GM18867 (cell line): Measurements from ENCODE around the gene CEP72.
"Not testable (repeated sequence)": the region's sequence is repeated elsewhere in the genome, so short reads cannot be mapped to it uniquely, and the experiment has no call there.

Experiments used
- ATAC-seq: cut with Tn5 transposase; IDR thresholded peaks from one replicate; pipeline ENCODE4 v1.9.1; 2021; ENCODE audit warnings: mild to moderate bottlenecking, moderate library complexity; ENCODE audit not compliant: unreplicated experiment

The CEP72 gene

DNA sequence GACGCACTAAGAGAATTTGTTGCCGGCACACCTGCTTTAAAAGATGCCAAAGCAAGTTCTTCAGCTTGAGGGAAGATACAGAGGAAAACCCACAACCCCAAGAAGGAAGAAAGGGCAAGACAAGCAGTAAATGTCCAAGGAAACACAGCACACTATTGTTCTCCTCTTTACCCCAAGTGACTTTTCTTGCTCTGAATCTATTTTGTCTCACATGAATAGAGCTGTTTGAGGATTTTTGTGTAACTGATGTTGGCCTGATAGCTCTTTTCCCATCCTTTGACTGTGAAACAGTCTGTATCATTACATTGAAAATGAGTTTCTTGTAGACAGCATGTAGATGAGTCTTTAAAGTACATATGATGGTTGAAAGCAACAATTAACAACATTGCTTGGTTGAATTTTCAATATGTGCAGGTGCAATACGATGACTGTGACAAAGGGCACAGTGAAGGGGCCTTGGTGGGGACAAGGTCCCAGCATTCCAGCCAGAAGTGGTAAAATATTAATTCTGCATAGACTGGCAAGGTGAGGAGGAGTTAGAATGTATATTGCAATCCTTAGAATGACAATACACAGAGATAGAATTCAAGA, 16.8 kb upstream of the CEP72 start:
- ATAC-seq = no peak

GRCh38 chr5:597871-598563, 14.1 kb upstream of the CEP72 start:
- no peak for ATAC-seq

DNA sequence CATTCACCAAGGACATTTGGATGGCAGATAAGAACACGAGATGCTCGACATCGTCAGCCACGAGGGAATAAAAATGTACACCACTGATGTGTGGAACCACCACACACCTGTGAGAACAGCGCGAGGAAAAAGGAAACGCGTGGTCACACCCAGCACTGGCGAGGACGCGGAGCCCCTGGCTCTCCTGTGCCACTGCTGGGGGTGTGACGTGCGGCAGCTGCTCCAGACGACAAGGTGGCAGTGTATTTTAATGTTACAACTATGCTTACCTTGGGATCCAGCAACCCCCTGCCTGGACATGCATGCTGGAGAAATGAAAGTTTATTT, 13.6 kb upstream of the CEP72 start:
- ATAC-seq = no peak

GRCh38 chr5:600886-601541, 11.1 kb upstream of the CEP72 start:
- no peak for ATAC-seq

GRCh38 chr5:601771-602465, 10.2 kb upstream of the CEP72 start:
- ATAC-seq = no peak

- ATAC-seq = no peak
These were observed 9.6 kb upstream of the CEP72 start for GRCh38 chr5:602466-603035.

- no peak for ATAC-seq
These were observed 8.8 kb upstream of the CEP72 start for GRCh38 chr5:603081-603998.

GRCh38 chr5:604391-604831, 7.7 kb upstream of the CEP72 start:
- ATAC-seq = no peak

- ATAC-seq = not testable (repeated sequence)
These were observed 7.0 kb upstream of the CEP72 start for GRCh38 chr5:605090-605489.

- no peak for ATAC-seq
These were observed 6.1 kb upstream of the CEP72 start for GRCh38 chr5:606061-606460.

GRCh38 chr5:606526-607399, 5.4 kb upstream of the CEP72 start:
- ATAC-seq = no peak

DNA sequence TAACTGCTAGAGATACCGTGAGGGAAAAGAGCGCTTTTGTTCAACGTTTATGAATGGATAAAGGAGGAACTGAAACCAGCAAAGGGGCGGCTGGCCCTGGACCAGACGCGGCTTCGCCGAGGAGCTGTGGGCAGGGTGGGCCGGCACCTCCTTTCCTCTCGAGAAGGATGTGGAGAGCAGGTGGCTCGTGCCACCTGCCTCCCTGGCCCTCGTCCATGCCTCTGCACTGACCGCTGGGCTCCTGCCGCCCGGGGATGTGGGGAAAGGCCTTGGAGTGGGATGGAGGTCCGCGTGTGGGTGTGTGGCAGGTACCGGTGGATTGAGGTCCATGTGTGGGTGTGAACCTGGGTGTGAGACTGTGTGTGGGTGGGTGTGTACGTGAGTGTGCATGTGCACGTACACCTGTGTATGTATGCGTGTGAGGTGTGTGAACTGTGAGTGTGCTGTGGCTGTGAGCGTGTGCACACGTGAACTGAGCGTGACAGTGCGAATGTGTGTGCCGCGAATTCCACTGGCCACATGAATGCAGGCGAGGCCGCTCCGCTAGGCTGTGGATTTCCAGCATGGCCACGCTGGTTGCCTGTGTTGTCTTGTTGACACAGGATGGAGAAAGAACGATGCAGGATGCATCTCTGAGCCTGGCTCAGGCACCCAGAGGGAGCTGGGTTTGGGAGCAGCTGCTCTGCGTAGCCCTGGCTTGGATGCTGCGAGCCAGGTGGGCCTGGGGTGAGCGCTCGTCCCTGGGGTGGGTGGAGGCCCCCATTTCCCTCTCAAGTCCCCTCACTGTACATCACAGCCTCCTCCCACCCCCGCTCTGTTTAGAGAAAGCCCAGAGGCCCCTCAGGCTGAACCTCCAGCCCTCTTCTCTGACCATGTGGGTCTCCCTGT, 4.4 kb upstream of the CEP72 start:
- ATAC-seq = peak; percentile 40

DNA sequence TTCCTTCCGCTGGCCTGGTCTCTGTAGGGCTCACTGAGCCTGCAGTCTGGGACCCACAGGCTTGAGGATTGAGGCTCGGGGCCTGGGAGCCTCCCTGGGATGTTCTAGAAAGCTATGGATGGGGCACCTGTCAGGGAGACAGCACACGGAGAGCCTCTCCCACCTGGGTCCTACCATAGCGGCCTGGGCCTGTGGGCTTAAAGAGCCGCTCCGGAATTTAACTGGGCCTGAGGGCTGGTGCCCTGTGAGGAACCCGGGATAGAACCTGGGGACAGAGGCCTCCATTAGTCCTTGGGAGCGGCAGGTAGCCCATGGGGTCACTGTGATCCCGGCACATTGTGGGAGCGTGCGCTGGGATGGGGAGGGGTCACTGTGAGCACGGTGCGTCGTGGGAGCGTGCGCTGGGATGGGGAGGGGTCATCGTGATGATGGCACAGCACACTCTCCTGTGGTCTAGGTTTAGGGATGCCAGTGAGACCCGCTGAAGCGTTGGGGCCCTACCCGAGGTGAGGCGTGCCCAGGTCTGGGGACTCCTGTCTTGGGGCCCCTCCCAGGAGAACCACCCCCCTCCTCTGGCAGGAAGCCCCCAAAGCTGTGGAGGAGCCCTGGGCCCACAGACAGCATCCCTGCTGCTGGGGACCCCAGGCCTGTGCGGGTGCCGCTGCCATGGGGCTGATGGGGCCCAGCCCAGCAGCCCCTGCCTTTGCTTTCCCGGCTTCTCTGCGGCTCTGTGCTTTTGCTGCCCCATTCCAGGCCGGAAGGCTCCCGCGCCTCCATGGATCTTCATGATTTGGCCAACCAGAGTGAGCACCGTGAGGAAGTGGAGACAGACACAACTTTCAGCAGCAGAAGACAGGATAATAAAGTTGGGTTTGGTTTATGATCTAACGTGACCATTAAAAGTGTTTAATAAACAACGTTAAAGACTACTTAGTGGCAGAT, 3.4 kb upstream of the CEP72 start:
- ATAC-seq = no peak

DNA sequence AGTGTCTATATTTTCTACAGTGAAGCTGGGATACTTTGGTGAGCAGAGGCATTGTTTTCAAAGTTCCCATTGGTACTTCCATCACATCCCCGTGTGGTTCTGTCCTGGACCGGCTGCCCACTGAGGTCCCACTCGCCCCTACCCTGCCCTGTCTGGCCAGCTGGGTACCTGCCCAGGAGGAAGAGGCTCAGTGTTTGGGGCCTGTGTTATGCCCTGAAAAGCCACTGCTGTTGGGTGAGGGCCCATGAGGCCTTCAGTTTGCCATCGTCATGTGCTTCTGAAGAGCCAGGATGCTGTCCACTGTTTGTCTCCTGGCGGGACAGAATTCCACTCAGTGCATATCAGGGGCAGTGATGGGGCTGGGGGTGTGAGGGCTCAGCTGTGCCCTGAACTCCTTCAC, 2.6 kb upstream of the CEP72 start:
- no peak for ATAC-seq

GRCh38 chr5:610011-610743, 2.0 kb upstream of the CEP72 start:
- no peak for ATAC-seq
